Upper lobe of left lung (tissue), 6 donors: ENCODE results near the gene POLG. TPM values are rescaled to one million over a fixed set of nuclear protein-coding genes. Genes with fewer than 3 reads are reported as not detected.

ENCODE experiments used
- ATAC-seq, 2 donors: fragments of 200-7000 bp; cut with Tn5 transposase; one replicate each; pipeline ENCODE4 v1.9.1; 2022; ENCODE audit warnings: mild to moderate bottlenecking in 2 of 2, moderate library complexity in 2 of 2; ENCODE audit not compliant: low FRiP score in 2 of 2
- DNase-seq, 2 donors: peaks; one replicate each; pipeline ENCODE4 v3.0.0-alpha.2; 2019 to 2020
- H3K27ac ChIP-seq, 4 donors: fragments of 200-600 bp; sonication (generic); one replicate each; pipeline ENCODE4 v1.5.1; 2016 to 2019
- H3K27me3 ChIP-seq, 4 donors: fragments of 200-600 bp; sonication (generic); one replicate each; pipeline ENCODE4 v1.5.1; 2017 to 2019
- H3K36me3 ChIP-seq, 4 donors: fragments of 200-600 bp; sonication (generic); one replicate each; pipeline ENCODE4 v1.5.1; 2016 to 2019
- H3K4me1 ChIP-seq, 4 donors: fragments of 200-600 bp; sonication (generic); one replicate each; pipeline ENCODE4 v1.5.1; 2018 to 2019
- H3K4me3 ChIP-seq, 4 donors: fragments of 200-600 bp; sonication (generic); one replicate each; pipeline ENCODE4 v1.5.1; 2017 to 2019; ENCODE audit warnings: mild to moderate bottlenecking in 2 of 4, moderate library complexity in 1 of 4
- H3K9me3 ChIP-seq, 4 donors: fragments of 200-600 bp; sonication (generic); one replicate each; pipeline ENCODE4 v1.5.1; 2018 to 2019
- EP300 ChIP-seq, 4 donors: sonication (generic); formaldehyde crosslinking; IDR thresholded peaks; one replicate each; pipeline ENCODE4 v1.5.1; 2017; ENCODE audit warnings: antibody characterized with exemption in 4 of 4, control low read depth in 2 of 4
- POLR2A ChIP-seq, 4 donors: fragments of 450-650 bp; IDR thresholded peaks; one replicate each; pipeline ENCODE4 v1.5.1; 2016 to 2017; ENCODE audit warnings: antibody characterized with exemption in 4 of 4, mild to moderate bottlenecking in 2 of 4
- POLR2AphosphoS5 ChIP-seq, 2 donors: sonication (generic); formaldehyde crosslinking; IDR thresholded peaks; one replicate each; pipeline ENCODE4 v1.5.1; 2017; ENCODE audit warnings: antibody characterized with exemption in 2 of 2
- WGBS, 2 donors: methylation state at CpG; one replicate each; pipeline ENCODE4 v1.1.5; 2017 to 2018; 5-methylcytosine and 5-hydroxymethylcytosine counted together
- total RNA-seq, 6 donors: library from RNA; depleted of rRNA in 4 of 6; stranded (reverse); fragments of >200 nt in 4 of 6; gene quantifications; one replicate each; pipeline versions ENCODE4 v1.1.0 to v1.2.1, GENCODE V29; 2016 to 2021
- TF ChIP-seq, protein P1 (sequence below), 6 experiments: fragments of 450-650 bp in 4 of 6; fragments of 200-600 bp in 2 of 6; sonication (generic) in 2 of 6; IDR thresholded peaks; one replicate each; pipeline ENCODE4 v1.5.1; 2016 to 2019; ENCODE audit warnings: antibody characterized with exemption in 6 of 6
- donor health status: DM: no; HTN: no; CAD: no; lungs with moderate emphysema.
- donor health status: DM: no; HTN: yes; CAD: no; lungs with severe emphysema.

Gene POLG
- total RNA-seq, 6 donors from 2014 or later: 58.3 to 185 (median 75.0) TPM

GRCh38 chr15:89377842-89378295, 43.2 kb upstream of the POLG start:
- Histone ChIP-seq H3K27me3 (peaks cover 0 to 54% (median 24%) of the 10 kb centered on the region in 4 donors), H3K9me3 (no peaks in the 10 kb centered on the region), H3K4me3 (peak overlapping the region in 2 of 4 donors; percentile 33 to 43), H3K4me1 (peaks cover 15 to 22% (median 16%) of the 10 kb centered on the region in 4 donors), H3K27ac (no peak overlapping the region), H3K36me3 (no peaks in the 10 kb centered on the region)
- TF ChIP-seq, protein P1, sequence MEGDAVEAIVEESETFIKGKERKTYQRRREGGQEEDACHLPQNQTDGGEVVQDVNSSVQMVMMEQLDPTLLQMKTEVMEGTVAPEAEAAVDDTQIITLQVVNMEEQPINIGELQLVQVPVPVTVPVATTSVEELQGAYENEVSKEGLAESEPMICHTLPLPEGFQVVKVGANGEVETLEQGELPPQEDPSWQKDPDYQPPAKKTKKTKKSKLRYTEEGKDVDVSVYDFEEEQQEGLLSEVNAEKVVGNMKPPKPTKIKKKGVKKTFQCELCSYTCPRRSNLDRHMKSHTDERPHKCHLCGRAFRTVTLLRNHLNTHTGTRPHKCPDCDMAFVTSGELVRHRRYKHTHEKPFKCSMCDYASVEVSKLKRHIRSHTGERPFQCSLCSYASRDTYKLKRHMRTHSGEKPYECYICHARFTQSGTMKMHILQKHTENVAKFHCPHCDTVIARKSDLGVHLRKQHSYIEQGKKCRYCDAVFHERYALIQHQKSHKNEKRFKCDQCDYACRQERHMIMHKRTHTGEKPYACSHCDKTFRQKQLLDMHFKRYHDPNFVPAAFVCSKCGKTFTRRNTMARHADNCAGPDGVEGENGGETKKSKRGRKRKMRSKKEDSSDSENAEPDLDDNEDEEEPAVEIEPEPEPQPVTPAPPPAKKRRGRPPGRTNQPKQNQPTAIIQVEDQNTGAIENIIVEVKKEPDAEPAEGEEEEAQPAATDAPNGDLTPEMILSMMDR (IDR thresholded peaks at IDR 0.05): no peak
- TF ChIP-seq EP300 (IDR thresholded peaks at IDR 0.05) (no peak), POLR2AphosphoS5 (IDR thresholded peaks at IDR 0.05) (no peak), POLR2A (IDR thresholded peaks at IDR 0.05) (no peak)
- DNase-seq (peak in 1 of 2 donors; percentile 72), ATAC-seq (peak in 1 of 2 donors; percentile 4)
- 7 to 8% methylated on average over 16 to 29 of the region's 30 CpGs for WGBS, 2 donors

DNA sequence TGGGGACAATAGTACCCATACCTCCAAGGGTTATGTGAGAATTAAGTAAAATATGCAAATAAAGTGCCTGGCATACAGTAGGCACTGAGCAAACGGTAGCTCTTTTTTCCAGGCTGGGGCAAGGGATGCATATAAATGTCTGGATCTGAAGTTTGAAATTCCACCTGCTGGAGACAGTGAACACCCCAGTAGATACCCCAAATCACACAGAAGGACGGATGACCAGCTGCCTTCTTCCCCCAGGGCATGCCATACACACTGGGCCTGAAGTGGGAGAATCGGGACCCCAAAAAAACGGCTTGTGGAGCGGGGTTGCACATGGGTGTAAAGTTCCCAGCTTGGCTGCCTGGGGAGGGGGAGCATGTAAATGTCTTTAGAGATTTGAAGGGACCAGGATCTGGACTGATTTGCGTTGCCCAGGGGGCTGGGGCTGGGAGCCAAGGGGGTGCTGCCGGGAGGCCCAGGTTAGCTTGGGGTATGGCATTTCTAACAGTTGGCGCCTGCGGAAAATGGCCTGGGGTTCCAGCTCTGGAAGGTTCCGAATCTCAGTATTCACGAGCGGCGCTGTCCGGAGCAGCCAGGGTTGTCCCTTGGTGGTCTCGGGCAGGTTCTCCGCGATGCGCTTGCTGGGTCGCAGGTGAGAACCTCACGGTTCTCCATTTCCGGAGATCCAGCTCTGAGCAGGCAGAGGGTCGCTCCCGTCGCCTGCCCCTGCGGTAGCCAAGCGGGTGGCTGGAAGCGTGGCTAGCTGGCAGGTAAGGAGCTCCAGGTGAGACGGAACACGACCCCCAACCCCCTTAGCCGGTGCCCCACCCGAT, 42.6 kb upstream of the POLG start:
- Histone ChIP-seq H3K27ac (no peak overlapping the region), H3K9me3 (no peaks in the 10 kb centered on the region), H3K4me3 (no peak overlapping the region), H3K36me3 (no peaks in the 10 kb centered on the region), H3K4me1 (peaks cover 15 to 22% (median 16%) of the 10 kb centered on the region in 4 donors), H3K27me3 (peaks cover 0 to 61% (median 27%) of the 10 kb centered on the region in 4 donors)
- TF ChIP-seq, protein P1 (IDR thresholded peaks at IDR 0.05): no peak
- TF ChIP-seq POLR2A (IDR thresholded peaks at IDR 0.05) (no peak), POLR2AphosphoS5 (IDR thresholded peaks at IDR 0.05) (no peak), EP300 (IDR thresholded peaks at IDR 0.05) (no peak)
- WGBS, 2 donors: 16 to 20% methylated on average over 31 of the region's 31 CpGs
- DNase-seq (no peak), ATAC-seq (no peak)

GRCh38 chr15:89376388-89376787, 41.8 kb upstream of the POLG start:
- Histone ChIP-seq H3K4me1 (peaks cover 18 to 27% (median 20%) of the 10 kb centered on the region in 4 donors), H3K36me3 (no peaks in the 10 kb centered on the region), H3K4me3 (no peak overlapping the region), H3K9me3 (no peaks in the 10 kb centered on the region), H3K27ac (no peak overlapping the region), H3K27me3 (peaks cover 0 to 69% (median 35%) of the 10 kb centered on the region in 4 donors)
- 39 to 44% methylated on average over 2 of the region's 2 CpGs for WGBS, 2 donors
- ATAC-seq (no peak), DNase-seq (no peak)
- TF ChIP-seq POLR2AphosphoS5 (IDR thresholded peaks at IDR 0.05): no peak
- TF ChIP-seq POLR2A (IDR thresholded peaks at IDR 0.05): no peak
- no peak for TF ChIP-seq EP300 (IDR thresholded peaks at IDR 0.05)
- TF ChIP-seq, protein P1 (IDR thresholded peaks at IDR 0.05): no peak

- no peak overlapping the region for H3K4me3 ChIP-seq
- no peak overlapping the region for H3K27ac ChIP-seq
- H3K27me3 ChIP-seq: peaks cover 0 to 78% (median 40%) of the 10 kb centered on the region in 4 donors
- WGBS, 2 donors: 9 to 11% methylated on average over 7 to 9 of the region's 9 CpGs
- TF ChIP-seq, protein P1 (IDR thresholded peaks at IDR 0.05): no peak
- no peak for TF ChIP-seq EP300 (IDR thresholded peaks at IDR 0.05)
- no peak for TF ChIP-seq POLR2AphosphoS5 (IDR thresholded peaks at IDR 0.05)
- TF ChIP-seq POLR2A (IDR thresholded peaks at IDR 0.05): no peak
- DNase-seq: no peak
- peaks cover 24 to 36% (median 26%) of the 10 kb centered on the region in 4 donors for H3K4me1 ChIP-seq
- ATAC-seq: no peak
- no peaks in the 10 kb centered on the region for H3K36me3 ChIP-seq
- H3K9me3 ChIP-seq: no peaks in the 10 kb centered on the region
Measured at GRCh38 chr15:89375093-89376005, 40.7 kb upstream of the POLG start.
